ENCODE data around the gene NEDD4L. TPM values are rescaled to one million over a fixed set of nuclear protein-coding genes. Genes with fewer than 3 reads are reported as not detected.

Gene NEDD4L
- polyA plus RNA-seq, 1 donor (not counting 4 experiments of a cell fraction or from before 2014, with no cell fraction given) = 52.6 TPM

GRCh38 chr18:58258692-58259342, 214.8 kb downstream of the NEDD4L start:
- Histone ChIP-seq H3K4me2 (ENCODE audit: control insufficient read depth, extremely low read depth, insufficient read depth, low read depth, low read length) (no peak overlapping the region), H3K9me1 (ENCODE audit: control insufficient read depth, extremely low read depth, insufficient read depth, low read length) (no peaks in the 10 kb centered on the region), H3K36me3 (ENCODE audit: control insufficient read depth in 2 of 2, extremely low read depth in 1 of 2, insufficient read depth in 2 of 2, low read length in 2 of 2) (peaks cover 7% of the 10 kb centered on the region in 2 experiments), H3K9ac (ENCODE audit: control insufficient read depth, extremely low read depth, insufficient read depth, low read length) (no peak overlapping the region), H4K20me1 (ENCODE audit: control insufficient read depth, extremely low read depth, insufficient read depth, low read length) (no peaks in the 10 kb centered on the region), H3K4me3 (ENCODE audit: control insufficient read depth in 2 of 3, extremely low read depth in 1 of 3, insufficient read depth in 2 of 3, low read depth in 1 of 3, low read length in 3 of 3) (no peak overlapping the region), H3K4me1 (ENCODE audit: control insufficient read depth, extremely low read depth, insufficient read depth, low read length) (peaks cover 20% of the 10 kb centered on the region), H3K79me2 (ENCODE audit: control insufficient read depth, insufficient read depth, low read length) (peaks cover 83% of the 10 kb centered on the region), H3K27ac (ENCODE audit: control insufficient read depth, insufficient read depth, low read length) (no peak overlapping the region), H2AFZ (ENCODE audit: control insufficient read depth, low read length) (no peak overlapping the region), H3K9me3 (ENCODE audit: control insufficient read depth, low read depth, low read length) (no peaks in the 10 kb centered on the region), H3K27me3 (ENCODE audit: control insufficient read depth, extremely low read depth, insufficient read depth, low read length) (no peaks in the 10 kb centered on the region)
- no peak for TF ChIP-seq EZH2 (IDR thresholded peaks at IDR 0.05; ENCODE audit: low read length)
- no peak for TF ChIP-seq CTCF (optimal IDR thresholded peaks at IDR 0.05 in 1 of 3, IDR thresholded peaks at IDR 0.05 in 1 of 3, conservative IDR thresholded peaks at IDR 0.05 in 1 of 3; ENCODE audit: extremely low read depth in 1 of 3, insufficient read depth in 2 of 3, low read length in 3 of 3)
- FAIRE-seq = no peak
- DNase-seq (ENCODE audit: low read depth, low spot score) = no peak
- dilution Hi-C loops (cut with MboI; ENCODE audit: extremely low pct_ligation_motif_present, low sequenced_read_pairs) = no loop called here

- peak overlapping the region; percentile 68 for H3K27ac ChIP-seq (ENCODE audit: control insufficient read depth, insufficient read depth, low read length)
- H4K20me1 ChIP-seq (ENCODE audit: control insufficient read depth, extremely low read depth, insufficient read depth, low read length) = no peaks in the 10 kb centered on the region
- TF ChIP-seq CTCF (optimal IDR thresholded peaks at IDR 0.05 in 1 of 3, IDR thresholded peaks at IDR 0.05 in 1 of 3, conservative IDR thresholded peaks at IDR 0.05 in 1 of 3; ENCODE audit: extremely low read depth in 1 of 3, insufficient read depth in 2 of 3, low read length in 3 of 3) (no peak), EZH2 (IDR thresholded peaks at IDR 0.05; ENCODE audit: low read length) (no peak)
- H3K9me3 ChIP-seq (ENCODE audit: control insufficient read depth, low read depth, low read length) = no peaks in the 10 kb centered on the region
- peaks cover 81% of the 10 kb centered on the region for H3K79me2 ChIP-seq (ENCODE audit: control insufficient read depth, insufficient read depth, low read length)
- H3K27me3 ChIP-seq (ENCODE audit: control insufficient read depth, extremely low read depth, insufficient read depth, low read length) = no peaks in the 10 kb centered on the region
- peaks cover 46% of the 10 kb centered on the region for H3K4me1 ChIP-seq (ENCODE audit: control insufficient read depth, extremely low read depth, insufficient read depth, low read length)
- dilution Hi-C loops (cut with MboI; ENCODE audit: extremely low pct_ligation_motif_present, low sequenced_read_pairs) = no loop called here
- peak overlapping the region; percentile 62 for H3K9ac ChIP-seq (ENCODE audit: control insufficient read depth, extremely low read depth, insufficient read depth, low read length)
- H3K36me3 ChIP-seq (ENCODE audit: control insufficient read depth in 2 of 2, extremely low read depth in 1 of 2, insufficient read depth in 2 of 2, low read length in 2 of 2) = peaks cover 1 to 7% of the 10 kb centered on the region in 2 experiments
- H2AFZ ChIP-seq (ENCODE audit: control insufficient read depth, low read length) = no peak overlapping the region
- FAIRE-seq (peak; percentile 94), DNase-seq (ENCODE audit: low read depth, low spot score) (peak; percentile 67)
- H3K9me1 ChIP-seq (ENCODE audit: control insufficient read depth, extremely low read depth, insufficient read depth, low read length) = peaks cover 3% of the 10 kb centered on the region
- H3K4me2 ChIP-seq (ENCODE audit: control insufficient read depth, extremely low read depth, insufficient read depth, low read depth, low read length) = peak overlapping the region; percentile 92
- peak overlapping the region; percentile 1 to 31 (median 6) for H3K4me3 ChIP-seq (ENCODE audit: control insufficient read depth in 2 of 3, extremely low read depth in 1 of 3, insufficient read depth in 2 of 3, low read depth in 1 of 3, low read length in 3 of 3)
These were observed 219.3 kb downstream of the NEDD4L start for GRCh38 chr18:58263055-58263957.

All from keratinocyte (primary cell).